Stimulated activated CD4-positive, alpha-beta T cell treated with anti-CD3 and anti-CD28 coated beads, Interleukin-1b, Interleukin-23, amount 100 ng/mL, for 1 hour (primary cell): ENCODE data around the gene GPR78.
"Not testable (repeated sequence)": the region's sequence is repeated elsewhere in the genome, so short reads cannot be mapped to it uniquely, and the experiment has no call there.

Experiments used
- DNase-seq, 2 donors: peaks; one replicate each; pipeline ENCODE4 v3.0.0-alpha.2; 2020; ENCODE audit warnings: low read depth in 2 of 2

The GPR78 gene

GRCh38 chr4:8615921-8616787 lies 36.0 kb downstream of the GPR78 start:
- DNase-seq = no peak

- DNase-seq = no peak
Measured at GRCh38 chr4:8616831-8617230, 36.6 kb downstream of the GPR78 start.

DNA sequence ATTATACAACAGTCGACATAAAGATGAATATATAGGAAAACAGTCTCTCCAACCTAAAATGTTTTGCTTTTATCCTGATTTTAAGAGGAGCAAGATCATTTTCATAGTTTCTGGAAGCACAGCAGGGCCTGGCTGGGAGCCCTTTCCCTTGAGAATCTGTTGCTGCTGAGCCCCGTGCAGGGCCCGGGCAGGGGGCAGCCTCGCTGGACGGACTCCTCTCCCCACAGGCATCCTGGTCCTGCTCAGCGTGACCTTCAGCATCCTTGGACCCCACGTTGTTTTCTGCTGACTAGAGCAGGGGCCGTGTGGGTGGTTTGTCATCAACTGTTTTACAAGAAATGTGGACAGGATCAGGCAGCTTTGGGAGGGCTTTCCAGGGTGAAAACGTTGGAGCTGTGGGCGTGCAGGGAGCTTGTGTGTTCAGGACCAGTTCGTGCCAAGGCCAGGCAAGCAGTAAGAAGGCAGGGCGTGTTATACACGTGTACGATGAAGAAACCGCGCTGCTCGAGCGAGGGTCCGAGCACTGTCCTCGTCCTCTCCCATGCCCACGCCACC lies 37.4 kb downstream of the GPR78 start:
- DNase-seq = no peak

- DNase-seq = no peak
Measured at GRCh38 chr4:8618421-8618820, 38.2 kb downstream of the GPR78 start.

- no peak for DNase-seq
Measured at GRCh38 chr4:8618961-8619720, 38.9 kb downstream of the GPR78 start.

DNA sequence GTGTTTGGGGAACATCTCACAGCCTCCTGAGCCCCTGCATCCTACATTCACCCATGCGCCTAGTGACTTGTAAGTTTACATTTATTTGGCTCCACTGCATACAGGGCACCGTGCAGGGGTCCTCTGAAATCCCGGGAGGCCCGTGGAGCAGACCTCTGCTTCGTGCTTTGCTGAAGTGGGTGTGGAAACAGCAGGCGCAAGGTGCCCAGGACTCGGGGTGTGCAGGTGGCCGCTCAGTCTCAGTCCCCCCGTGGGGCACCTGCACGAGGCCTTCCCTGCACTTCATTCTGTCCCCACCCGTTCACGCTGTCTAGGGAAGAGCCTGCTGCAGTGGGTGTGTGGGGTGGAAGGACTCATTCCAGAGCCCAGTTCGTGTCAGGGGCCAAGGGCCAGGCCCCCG lies 40.9 kb downstream of the GPR78 start:
- DNase-seq = not testable (repeated sequence)

DNA sequence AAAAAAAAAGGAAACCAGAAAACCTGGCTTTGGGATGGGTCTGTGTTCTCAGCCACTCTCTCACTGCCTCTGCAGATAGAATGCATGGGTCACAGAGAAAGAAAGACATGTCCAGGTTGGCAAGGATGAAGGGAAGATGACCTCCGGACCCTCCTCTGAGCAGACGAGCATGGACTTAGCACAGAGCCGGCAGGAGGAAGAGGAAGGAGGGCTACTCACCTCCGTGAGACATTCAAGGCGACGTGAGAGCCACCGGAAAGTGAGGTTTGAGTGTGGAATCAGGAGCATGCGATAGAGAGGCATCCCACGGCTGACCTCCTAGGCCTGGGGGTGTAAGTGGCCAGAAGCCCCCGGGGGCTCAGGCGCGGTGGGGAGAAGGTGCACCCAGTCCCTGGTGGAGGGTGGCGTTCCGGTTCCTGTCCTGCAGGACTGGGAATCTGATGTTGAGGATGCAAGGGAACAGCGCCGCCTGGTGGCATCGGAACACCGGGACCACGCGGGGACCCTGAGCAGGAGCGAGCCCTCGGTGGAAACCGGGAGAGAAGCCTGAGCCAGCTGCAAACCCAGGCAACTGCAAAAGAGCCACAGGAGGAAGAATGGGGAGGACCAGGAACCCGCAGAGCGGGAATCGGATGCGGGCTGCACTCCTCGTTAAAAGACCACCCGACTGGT lies 44.5 kb downstream of the GPR78 start:
- DNase-seq = not testable (repeated sequence)

GRCh38 chr4:8630240-8630905 lies 50.2 kb downstream of the GPR78 start:
- DNase-seq = not testable (repeated sequence)

- DNase-seq = not testable (repeated sequence)
Measured at GRCh38 chr4:8631896-8632295, 51.7 kb downstream of the GPR78 start.

DNA sequence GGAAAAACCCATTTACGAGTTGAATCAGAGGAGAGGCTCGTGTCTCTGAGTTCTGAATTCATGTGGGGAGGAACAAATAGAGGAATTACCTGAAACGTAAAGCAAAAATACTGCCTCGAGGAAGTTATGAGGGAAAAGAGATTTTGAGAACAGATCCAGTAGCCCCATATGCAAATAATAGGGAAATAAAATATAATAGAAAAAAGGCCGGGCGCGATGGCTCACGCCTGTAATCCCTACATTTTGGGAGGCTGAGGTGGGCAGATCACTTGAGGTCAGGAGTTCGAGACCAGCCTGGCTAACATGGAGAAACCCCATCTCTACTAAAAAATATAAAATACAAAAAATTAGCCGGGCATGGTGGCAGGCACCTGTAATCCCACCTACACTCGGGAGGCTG lies 54.6 kb downstream of the GPR78 start:
- not testable (repeated sequence) for DNase-seq

- DNase-seq = not testable (repeated sequence)
Measured at GRCh38 chr4:8635897-8636554, 55.8 kb downstream of the GPR78 start.
